ENCODE measurements around the gene ILKAP.
"Not testable (repeated sequence)": the region's sequence is repeated elsewhere in the genome, so short reads cannot be mapped to it uniquely, and the experiment has no call there.

ILKAP gene

DNA sequence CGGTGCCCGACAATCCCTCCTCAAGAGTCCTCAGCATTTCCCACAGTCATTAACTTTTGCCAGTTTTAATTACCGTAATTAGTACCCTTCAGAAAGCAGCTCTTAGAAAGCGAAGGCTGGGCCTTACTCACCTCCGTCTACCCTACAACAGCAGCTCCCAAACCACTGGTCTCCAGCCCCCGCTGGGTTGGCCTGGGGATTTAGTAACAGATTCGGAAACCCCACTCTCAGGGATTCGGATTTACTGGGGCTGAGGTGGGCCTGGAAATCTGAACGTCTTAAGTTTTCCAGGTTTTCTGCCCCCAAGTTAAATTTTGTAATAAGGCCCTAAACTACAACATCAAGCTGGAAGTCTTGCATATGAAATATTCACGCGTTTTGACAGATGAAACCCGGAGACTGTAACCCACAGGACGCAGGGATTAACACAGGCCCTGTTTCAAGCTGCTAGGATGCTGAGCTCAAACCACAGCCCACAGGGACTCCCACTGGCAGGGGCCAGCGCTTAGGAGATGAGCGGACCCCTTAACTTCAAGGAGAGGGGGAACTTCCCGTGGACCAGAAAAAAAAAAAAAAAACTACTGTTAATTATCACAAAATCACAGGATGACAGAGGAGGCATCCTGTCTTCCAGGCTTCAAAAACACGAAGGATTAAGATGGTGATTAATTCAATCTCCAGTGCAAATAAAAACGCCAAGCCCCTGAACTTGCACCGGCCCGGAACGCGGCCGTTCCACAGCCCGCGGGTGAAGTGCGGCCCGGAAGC is 985 bp downstream of the ILKAP start:
- peak; percentile 16 for DNase-seq

DNA sequence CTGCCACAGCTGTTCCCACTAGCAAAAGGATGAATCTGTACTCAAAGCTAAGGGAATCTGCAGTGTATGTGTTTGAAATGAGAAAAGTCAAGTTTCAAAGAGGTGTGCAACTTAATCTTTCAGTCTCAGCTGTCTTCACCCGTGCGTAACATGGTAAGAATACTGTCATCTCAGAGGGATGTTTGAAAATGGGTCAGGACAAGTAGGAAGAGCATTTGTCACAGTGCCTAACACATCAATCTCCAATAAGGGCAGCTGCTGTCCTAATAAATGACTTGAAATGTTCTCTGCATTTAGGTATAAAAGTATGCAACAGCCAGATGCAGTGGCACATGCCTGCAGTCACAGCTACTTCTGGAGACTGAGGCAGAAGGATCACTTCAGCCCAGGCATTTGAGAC is 13.1 kb downstream of the ILKAP start:
- DNase-seq = no peak

DNA sequence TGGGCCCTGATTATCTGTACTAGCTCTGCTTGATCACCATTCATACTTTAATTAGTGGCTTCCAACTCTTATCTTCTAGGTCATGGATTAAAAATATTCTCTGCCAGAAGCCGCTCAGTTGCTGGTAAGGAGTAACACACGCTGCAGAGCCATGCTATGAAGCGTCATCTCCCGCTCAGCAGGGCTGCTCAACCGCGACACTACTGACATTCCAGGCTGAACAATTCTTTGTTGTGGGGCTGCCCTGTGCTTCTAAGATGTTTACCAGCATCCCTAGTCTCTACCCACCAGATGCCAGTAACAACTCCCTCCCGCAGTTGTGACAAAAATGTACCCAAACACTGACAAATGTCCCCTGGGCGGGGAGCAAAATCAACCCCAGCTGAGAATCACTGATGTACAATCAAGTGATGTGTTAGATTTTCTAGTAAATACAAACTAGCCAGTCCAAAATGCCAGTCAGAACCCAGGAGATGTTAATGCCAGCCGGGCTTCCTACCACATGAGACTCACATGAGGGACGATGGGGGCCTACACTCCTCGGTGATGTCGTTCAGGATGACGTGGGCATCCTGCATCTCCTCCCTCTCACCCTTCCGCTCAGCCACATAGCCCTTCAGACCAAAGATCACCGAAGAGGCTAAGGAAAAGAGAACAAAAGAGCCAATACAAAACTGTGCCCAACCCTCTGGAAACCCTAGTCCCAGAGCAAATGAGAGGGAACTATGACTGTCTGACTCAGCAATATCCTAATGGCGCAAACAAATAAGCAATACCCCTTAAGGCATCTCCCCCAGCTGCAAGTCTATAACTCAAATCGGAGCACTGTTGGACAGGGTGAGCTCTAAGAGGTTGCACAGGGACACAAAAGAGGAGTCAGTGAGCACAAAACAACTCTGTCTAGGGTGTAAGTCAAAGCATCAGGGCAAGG is 15.6 kb downstream of the ILKAP start:
- DNase-seq = no peak

DNA sequence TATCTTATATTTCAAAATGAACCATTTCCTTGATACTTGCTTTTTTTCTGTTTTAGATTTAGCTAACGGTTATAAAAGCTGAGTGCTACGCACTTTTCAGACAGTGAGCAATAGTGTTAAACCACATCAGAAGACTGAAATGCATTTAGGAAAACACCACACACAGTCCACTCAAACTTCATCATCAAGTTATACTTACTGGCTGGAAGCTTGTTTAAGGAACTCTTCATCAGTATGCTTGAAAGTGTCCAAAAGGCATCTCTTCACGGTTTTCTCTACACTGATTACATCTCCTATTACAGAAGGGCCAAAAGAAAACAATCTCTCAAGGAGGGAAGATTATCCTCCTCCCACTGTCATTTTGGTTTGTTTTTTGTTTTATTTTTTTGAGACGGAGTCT is 19.7 kb downstream of the ILKAP start:
- no peak for DNase-seq

GRCh38 chr2:238182362-238182761 is 21.1 kb downstream of the ILKAP start:
- no peak for DNase-seq

GRCh38 chr2:238180554-238180953 is 22.9 kb downstream of the ILKAP start:
- no peak for DNase-seq

GRCh38 chr2:238176613-238177012 is 26.9 kb downstream of the ILKAP start:
- DNase-seq = no peak

GRCh38 chr2:238174701-238175100 is 28.8 kb downstream of the ILKAP start:
- no peak for DNase-seq

- DNase-seq = no peak
These were observed 29.2 kb downstream of the ILKAP start for GRCh38 chr2:238174291-238174690.

DNA sequence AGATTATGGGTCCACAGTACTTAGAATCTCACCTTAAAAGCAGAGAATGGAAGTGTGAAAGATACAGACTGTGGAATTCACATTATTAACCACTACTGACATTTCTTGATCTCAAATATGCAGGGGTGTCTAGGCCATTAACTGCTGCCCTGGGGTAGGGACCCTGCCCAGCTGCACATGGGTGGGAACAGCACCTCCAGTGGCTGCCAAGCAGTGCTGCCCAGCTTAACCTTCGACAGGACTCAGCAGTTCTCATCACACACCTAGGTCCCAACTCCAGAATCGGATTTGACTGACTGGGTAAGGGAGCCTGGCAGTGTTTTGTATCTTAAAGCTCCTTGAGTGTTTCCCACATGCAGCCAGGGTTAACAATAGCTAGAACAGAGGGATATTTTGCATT is 29.8 kb downstream of the ILKAP start:
- no peak for DNase-seq

- no peak for DNase-seq
These were observed 31.1 kb downstream of the ILKAP start for GRCh38 chr2:238172439-238172838.

- DNase-seq = no peak
These were observed 31.8 kb downstream of the ILKAP start for GRCh38 chr2:238171575-238172187.

DNA sequence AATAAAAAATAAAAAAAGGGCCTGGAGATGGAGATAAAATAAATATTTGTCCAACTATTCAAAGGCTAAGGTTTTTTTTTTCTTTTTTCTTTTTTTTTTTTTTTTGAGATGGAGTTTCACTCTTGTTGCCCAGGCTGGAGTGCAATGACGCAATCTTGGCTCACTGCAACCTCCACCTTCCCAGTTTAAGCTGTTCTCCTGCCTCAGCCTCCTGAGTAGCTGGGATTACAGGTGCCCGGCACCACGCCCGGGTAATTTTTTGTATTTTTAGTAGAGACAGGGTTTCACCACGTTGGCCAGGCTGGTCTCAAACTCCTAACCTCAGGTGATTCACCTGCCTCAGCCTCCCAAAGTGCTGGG is 32.4 kb downstream of the ILKAP start:
- not testable (repeated sequence) for DNase-seq

DNA sequence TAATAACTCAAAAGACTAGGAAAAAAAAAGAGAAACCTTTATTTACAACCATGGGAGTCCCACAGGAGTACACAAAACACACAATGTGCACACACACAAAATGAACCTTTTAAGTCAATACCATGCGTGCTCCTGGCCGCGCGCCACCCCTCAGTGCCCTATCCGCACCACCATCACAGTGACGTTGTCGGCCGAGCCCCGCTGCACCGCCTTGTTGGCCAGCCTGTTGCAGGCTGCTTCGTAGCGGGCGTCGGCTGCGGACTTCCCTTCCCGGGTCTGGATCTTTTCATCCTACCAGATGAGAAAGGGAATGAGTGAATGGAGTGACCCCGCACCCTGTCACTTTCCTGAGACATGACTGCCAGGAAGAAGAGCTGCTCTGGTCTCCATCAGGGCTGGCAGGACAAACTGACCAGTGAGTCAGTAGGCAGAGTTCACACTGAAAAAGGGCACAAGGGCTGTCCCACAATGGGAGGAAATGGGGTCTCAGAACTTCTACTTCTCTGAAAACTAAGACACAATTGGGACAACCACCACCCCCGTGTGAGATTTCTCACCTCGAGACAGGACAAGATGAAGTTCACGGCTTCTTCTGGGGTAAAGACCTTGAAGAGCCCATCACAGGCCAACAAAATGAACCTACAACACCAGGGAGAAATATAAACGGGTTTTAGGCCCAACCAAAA is 33.0 kb downstream of the ILKAP start:
- DNase-seq = no peak

DNA sequence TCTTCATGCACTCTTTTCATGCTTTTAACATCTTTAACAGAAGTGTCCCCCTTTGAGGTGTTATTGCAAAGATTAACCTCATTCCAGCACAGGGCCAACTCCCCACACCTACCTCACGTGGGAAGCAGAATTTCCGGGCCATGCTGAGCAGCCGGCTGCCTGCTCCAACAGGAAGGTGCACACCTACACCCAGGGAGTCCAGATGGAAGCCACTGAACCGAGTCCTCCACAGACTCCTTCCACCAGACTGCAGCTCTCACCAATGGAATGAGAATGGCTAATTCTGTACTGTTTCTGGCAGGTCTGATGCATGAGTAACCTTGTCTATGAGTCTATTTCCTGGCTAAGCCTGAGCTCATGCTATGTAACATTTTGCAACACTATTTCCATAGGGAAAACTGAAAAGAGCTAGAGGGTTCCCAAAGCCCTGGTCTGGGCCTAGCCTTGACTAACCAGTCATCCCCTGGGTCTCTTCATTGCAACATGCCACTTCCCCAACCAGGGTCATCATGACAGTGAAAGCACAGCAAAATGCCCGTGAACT is 33.7 kb downstream of the ILKAP start:
- peak; percentile 99 for DNase-seq

DNA sequence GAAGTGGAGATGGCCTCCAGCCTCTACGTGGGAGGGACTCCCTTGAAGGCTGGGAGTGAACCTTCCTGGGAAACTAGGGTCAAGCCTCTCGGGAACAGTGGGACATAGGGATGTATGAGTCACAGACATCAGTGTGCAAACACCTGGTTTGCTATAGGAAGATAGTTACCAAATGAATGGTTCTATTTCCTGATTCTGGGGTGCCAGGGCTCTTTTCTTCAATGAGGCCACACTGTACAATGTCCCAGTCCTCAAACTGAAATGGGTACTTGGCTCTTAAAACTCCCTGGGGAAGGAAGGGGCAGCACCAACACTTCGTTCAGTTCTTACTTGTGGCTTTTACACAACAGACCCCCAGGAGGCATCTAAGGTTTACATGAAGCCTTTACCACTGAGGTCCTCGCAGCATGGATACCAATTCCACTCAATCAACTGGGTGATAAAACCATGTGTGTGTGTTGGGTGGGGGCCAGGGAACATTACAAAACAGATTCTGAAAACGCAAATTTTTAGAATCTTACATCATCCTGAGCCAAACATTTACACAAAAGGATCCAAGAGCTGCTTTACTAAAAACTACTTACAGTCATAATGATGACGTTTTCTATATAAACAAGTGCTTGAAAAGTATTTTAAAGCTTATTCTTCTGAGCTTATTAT is 34.3 kb downstream of the ILKAP start:
- peak; percentile 97 for DNase-seq

- no peak for DNase-seq
These were observed 35.1 kb downstream of the ILKAP start for GRCh38 chr2:238168196-238169047.

GRCh38 chr2:238167761-238168160 is 35.7 kb downstream of the ILKAP start:
- DNase-seq = peak; percentile 33

DNA sequence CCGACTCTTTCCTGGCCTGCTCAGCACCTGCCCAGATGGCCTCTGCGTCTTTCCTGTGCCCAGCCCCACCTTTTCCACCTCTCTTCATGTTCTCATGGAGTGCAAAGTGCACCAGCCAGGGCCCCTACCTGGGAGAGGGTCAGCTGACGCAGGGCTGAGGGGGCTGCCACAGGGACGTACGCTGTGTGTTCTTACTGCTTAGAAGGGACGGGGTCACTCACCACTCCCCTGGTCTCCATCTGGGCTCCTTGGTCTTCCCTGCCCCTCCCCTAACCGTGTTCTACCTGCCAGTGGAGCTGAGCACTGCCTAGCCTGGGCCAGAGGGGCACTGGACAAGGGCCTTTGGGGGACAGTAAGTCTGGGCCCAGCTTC is 36.2 kb downstream of the ILKAP start:
- DNase-seq = no peak

- DNase-seq = no peak
These were observed 36.8 kb downstream of the ILKAP start for GRCh38 chr2:238166391-238167343.
